ENCODE results near the gene EPN3.

The EPN3 gene

DNA sequence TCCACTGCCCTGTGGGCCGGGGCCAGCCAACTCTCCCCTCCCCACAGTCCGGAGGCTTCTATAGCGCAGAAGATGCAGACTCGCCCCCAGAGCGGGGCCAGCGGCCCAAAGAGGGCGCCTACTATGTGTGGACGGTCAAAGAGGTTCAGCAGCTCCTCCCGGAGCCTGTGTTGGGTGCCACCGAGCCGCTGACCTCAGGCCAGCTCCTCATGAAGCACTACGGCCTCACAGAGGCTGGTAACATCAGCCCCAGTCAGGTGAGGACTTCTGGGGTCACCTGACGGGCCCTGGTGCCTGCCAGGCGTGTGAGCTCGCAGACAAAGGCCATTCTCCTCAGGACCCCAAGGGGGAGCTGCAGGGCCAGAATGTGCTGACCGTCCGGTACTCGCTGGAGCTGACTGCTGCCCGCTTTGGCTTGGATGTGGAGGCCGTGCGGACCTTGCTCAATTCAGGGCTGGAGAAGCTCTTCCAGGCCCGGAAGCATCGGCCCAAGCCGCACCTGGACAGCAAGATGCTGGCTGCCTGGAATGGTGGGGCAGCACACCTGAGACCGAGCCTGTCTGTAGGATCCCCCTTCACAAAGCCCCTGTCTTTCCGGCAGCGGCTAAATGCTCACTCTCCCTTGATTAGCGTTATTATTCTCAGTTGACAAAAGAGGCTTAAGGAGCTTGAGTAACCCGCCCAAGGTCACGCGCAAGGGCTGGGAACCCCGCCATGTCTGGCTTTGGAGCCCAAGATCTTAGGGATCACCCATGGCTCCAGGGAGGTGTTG is 18.3 kb downstream of the EPN3 start:
- peak; percentile 73 for DNase-seq

GRCh38 chr17:50551433-50551815 is 18.9 kb downstream of the EPN3 start:
- no peak for DNase-seq

- no peak for DNase-seq
Measured at GRCh38 chr17:50551884-50552283, 19.3 kb downstream of the EPN3 start.

GRCh38 chr17:50554201-50554600 is 21.7 kb downstream of the EPN3 start:
- DNase-seq, result no peak

DNA sequence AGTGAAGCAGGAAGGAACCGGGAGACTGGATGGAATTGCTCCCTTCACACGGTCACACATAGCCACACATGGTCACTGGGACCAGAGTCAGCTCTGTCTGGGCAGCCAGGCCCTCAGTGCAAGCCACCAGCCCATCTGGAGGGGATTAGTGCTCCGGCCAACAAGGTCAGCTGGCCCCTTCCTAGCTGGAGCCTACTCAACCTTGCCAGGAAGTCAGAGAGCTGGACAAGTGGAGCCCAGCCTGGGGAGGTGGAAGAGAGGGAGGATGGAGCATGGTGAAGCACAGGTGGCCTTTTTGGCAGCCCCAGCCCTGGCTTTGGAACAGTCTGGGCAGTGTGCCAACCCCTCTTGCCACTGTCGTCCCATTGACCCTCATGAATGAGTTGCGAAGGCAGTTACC is 24.3 kb downstream of the EPN3 start:
- DNase-seq, result no peak

- no peak for DNase-seq
Measured at GRCh38 chr17:50557630-50558029, 25.1 kb downstream of the EPN3 start.

DNA sequence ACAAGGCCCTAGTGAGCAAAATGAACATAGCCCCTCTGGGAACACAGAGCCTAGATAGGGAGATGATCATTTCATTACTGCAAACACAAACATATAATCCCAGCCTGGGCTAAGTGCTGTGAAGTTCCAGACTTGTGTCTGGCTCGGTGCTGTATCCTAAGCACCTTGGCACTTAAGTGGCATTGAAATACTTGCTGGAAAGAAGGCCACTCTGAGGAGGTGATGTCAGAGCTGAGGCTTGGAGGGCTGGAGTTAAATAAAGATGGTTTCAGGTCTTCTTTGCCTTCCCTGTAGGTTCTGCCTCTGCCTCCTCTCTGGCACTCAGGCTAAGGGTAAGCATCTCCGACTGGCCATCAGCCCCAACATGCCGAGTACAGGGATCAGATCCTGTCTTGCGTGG is 25.6 kb downstream of the EPN3 start:
- DNase-seq, result no peak

GRCh38 chr17:50558581-50558940 is 26.0 kb downstream of the EPN3 start:
- no peak for DNase-seq

DNA sequence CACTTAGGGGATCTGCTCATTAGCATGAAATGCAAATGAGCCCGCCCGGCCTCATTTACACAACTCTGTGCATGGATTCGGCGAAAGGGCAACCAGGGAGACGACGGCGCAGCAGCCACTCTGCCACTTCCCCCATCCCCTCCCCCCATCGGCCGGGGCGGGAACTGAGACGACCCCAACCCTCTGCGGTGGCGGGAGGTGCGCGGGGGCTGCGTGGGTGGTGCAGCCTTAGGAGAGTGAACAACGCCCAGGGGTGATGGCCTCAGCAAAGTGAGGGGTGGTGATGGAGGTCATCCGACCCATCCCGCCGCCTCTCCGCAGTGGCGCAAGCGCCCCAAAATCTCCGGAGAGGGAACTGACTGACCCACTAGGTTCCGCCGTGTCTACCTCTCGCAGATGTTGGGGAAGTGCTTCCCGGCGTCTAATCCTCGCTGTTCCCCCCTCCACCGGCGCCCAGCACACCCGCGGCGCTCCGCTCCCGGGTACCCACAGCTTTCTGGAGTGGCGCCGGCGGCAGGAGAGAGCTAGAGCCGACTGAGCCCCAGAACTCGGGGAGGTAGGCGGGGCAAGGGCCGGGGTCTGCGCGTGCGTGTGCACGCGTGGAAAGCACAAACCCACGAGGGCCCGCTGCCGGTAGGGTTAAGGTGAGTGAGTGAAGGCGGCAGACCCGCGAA is 26.5 kb downstream of the EPN3 start:
- DNase-seq, result no peak

DNA sequence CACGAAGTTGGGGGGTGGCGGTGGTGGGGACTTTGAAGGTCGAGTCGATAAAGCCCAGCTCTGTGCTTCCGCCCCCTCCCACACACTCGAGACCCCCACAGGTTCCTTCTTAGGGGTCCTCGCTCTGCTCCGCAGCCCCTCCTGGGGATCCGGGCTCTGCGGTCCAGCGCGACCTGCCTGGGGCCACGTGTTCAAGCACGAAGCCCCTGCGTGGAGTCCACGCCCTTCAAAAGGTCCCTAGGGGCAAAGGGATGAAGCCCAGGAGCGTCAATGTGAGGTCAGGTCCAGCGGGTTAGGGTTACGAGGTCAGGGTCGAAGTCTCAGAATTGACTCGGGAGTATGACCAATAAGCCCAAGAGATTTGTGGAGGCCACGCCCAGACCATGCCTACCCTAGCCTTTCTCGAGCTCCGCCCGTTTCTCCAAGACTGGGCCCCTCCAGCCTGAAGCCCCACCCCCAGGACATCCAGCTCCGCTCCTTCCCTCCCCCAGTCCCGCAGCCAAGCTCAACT is 27.2 kb downstream of the EPN3 start:
- peak; percentile 55 for DNase-seq

- DNase-seq, result peak; percentile 92
Measured at GRCh38 chr17:50560185-50560824, 27.8 kb downstream of the EPN3 start, which contains the start of gene CACNA1G. Gene CACNA1G (plus strand): TSS chr17:50560715. CDS start chr17:50561460, 745 bp downstream.

GRCh38 chr17:50560931-50561745 is 28.6 kb downstream of the EPN3 start:
- no peak for DNase-seq

- DNase-seq, result no peak
Measured at GRCh38 chr17:50561746-50562141, 29.2 kb downstream of the EPN3 start.

DNA sequence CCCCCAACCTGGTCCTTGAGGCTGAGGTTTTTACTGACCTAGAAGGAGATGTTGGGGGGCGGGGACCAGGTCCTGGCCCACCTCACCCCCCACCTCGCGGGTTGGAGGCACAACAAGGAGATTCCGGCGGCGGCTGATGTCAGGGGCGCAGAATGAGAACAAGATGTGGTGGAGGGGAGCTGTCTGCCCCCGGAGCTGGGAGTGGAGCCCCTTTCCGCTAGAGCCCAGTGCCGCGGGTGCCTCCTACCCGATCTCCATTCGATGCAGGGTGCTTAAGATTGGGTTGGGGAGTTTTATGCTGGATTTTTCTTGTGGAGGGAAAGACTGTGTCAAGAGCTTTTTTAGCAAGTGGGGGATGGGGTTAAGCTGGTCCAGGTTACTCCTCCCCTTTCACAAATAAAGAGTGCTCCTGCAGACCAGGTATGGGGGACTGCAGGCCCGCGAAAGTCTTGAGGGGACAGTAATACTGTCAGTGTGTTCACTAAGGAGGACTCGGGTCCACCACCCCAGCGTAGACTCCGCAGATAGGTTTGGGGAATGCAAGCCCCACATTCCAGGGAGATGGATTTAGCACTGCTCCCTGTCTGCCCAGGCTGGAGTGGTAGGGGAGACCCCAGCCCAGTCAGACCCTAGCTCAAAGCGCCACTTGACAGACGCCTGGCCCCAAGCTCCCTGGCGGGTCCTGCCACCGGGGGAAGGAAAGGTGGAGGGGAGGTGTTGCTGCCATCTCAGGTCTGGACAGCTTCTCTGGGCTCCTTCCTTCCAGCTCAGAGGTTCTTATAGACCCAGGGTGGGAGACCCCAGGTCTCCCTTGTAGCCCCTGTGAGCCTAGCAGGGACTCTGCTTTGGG is 29.9 kb downstream of the EPN3 start:
- DNase-seq, result no peak

GRCh38 chr17:50563092-50563511 is 30.6 kb downstream of the EPN3 start:
- no peak for DNase-seq

GRCh38 chr17:50564916-50565315 is 32.4 kb downstream of the EPN3 start:
- peak; percentile 56 for DNase-seq

DNA sequence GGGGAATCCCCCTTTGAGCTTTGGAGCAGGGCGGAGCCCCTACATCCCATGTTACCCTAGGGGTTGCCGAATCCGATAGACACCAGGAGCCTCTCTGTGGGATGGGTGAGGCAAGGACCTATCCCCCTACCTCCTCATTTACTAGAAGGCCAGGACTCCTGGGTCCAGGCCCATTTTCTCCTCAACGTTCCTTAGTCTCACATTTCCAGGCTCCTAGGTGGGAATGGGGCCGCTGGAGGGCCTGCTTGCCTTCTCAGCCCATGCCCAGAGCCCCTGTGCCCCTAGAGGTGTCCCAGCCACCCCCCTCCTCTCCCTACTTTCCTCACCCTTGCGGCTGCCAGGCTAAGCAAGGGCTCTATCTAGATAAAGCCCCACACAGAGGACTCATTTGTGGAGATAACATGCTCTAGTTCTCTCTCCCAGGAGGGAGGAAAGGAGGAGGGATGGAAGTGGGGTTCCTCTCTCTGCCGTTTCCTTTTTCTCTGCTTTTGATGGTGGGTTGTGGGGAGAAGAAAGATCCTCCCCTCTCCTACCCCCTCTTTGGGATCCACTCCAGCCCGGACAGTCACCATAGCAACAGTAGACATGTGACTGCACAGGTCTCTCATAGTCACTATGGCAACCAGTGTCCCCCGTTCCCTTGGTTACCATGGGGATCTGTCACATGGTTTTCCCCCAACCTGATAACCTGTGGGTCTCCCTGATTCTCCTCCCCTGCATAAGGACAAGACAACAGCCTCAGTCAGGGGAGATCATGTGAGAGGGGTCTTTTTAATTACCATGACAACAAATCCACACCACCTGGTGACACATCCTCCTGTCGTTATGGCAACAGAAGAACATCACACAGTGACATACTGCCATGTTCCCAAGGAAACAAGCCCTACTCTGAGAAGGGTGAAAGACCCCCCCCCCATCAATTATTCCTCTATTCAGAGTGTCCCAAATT is 33.1 kb downstream of the EPN3 start:
- DNase-seq, result no peak

- no peak for DNase-seq
Measured at GRCh38 chr17:50566886-50567285, 34.4 kb downstream of the EPN3 start.

- DNase-seq, result no peak
Measured at GRCh38 chr17:50568659-50569058, 36.1 kb downstream of the EPN3 start.

DNA sequence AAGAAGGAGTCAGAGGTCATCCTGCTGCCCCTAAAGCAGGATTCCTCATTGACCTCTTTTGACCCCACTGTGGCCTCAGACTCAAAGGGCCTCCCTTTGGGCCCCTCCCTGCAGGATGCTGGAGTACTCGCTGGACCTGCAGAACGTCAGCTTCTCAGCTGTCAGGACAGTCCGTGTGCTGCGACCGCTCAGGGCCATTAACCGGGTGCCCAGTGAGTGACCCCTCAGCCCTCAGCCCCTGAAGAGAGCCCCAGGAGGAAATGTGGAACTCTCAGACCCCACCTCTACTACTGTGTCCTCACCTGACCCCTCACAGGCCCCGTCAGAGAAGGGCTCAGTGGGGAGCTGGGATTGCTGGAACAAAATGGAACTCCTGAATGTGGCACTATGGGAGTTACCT is 37.1 kb downstream of the EPN3 start:
- DNase-seq, result no peak

GRCh38 chr17:50570032-50570431 is 37.5 kb downstream of the EPN3 start:
- DNase-seq, result no peak

Data from HCEC 1CT (cell line).